Caco-2 (cell line): ENCODE data around the gene CLDND2. TPM values are rescaled to one million over a fixed set of nuclear protein-coding genes. Genes with fewer than 3 reads are reported as not detected.

ENCODE experiments used
- BruUV-seq: library from RNA; stranded (reverse); fragments of 400-500 nt; replicated peaks from 2 replicates; lab custom pipeline; 2021; lab: Mats Ljungman, UMichigan
- CTCF ChIA-PET: fragments of 300-600 bp; sonication (Branson Sonifier 250); formaldehyde crosslinking; loops from one replicate; lab custom pipeline; 2022; ENCODE audit warnings: antibody characterized with exemption; lab: Charles Lee
- POLR2A ChIA-PET: fragments of 300-600 bp; sonication (Branson Sonifier 250); formaldehyde crosslinking; loops from one replicate; lab custom pipeline; 2022; ENCODE audit warnings: antibody characterized with exemption; lab: Charles Lee
- DNase-seq, 2 experiments: peaks; one replicate each; pipeline versions ENCODE4 v3.0.0 to v3.0.0-alpha.2; 2020 to 2022
- H3K27me3 ChIP-seq: replicated peaks from 2 replicates; pipeline ENCODE4 v1.6.0; 2011; ENCODE audit warnings: low read length; ENCODE audit not compliant: control insufficient read depth, insufficient read depth
- H3K36me3 ChIP-seq: 2 replicates; pipeline ENCODE4 v1.5.1; 2011; ENCODE audit warnings: low read length; ENCODE audit not compliant: control insufficient read depth, insufficient read depth
- H3K4me1 ChIP-seq: fragments of 250-450 bp; sonication (Bioruptor Pico); 2 replicates; pipeline ENCODE4 v1.5.1; 2020; ENCODE audit warnings: mild to moderate bottlenecking
- H3K4me3 ChIP-seq: 2 replicates; pipeline ENCODE4 v1.5.1; 2011; ENCODE audit warnings: low read depth, mild to moderate bottlenecking, control low read depth, low read length
- H3K9me3 ChIP-seq: fragments of 250-450 bp; sonication (Bioruptor Pico); 2 replicates; pipeline ENCODE4 v1.5.1; 2020; ENCODE audit warnings: mild to moderate bottlenecking, moderate library complexity
- H3K27ac Mint-ChIP-seq: one replicate; pipeline ENCODE4 v1.8.0; 2022; ENCODE audit warnings: mixed read lengths; ENCODE audit not compliant: unreplicated experiment
- H3K27me3 Mint-ChIP-seq: one replicate; pipeline ENCODE4 v1.8.0; 2022; ENCODE audit warnings: mixed read lengths; ENCODE audit not compliant: insufficient read depth, unreplicated experiment
- H3K36me3 Mint-ChIP-seq: one replicate; pipeline ENCODE4 v1.8.0; 2022; ENCODE audit warnings: mild to moderate bottlenecking, mixed read lengths; ENCODE audit not compliant: insufficient read depth, unreplicated experiment
- H3K4me1 Mint-ChIP-seq: one replicate; pipeline ENCODE4 v1.8.0; 2022; ENCODE audit warnings: low read depth, mixed read lengths; ENCODE audit not compliant: unreplicated experiment
- H3K4me3 Mint-ChIP-seq: one replicate; pipeline ENCODE4 v1.8.0; 2022; ENCODE audit warnings: mild to moderate bottlenecking, moderate library complexity, mixed read lengths; ENCODE audit not compliant: unreplicated experiment
- H3K9me3 Mint-ChIP-seq: one replicate; pipeline ENCODE4 v1.8.0; 2022; ENCODE audit warnings: mixed read lengths; ENCODE audit not compliant: unreplicated experiment
- intact Hi-C: fragments of 100-400 bp; cut with micrococcal nuclease; formaldehyde crosslinking; loops from one replicate; pipeline ENCODE4 v1.10.0; 2022; ENCODE audit not compliant: unreplicated experiment
- total RNA-seq: library from RNA; stranded (reverse); gene quantifications from 2 replicates; pipeline ENCODE4 v1.2.3, GENCODE V29; 2022
- TF ChIP-seq, protein P1 (sequence below), 2 experiments: fragments of 200-600 bp in 1 of 2; IDR thresholded peaks; 1 replicate in 1 of 2; 2 replicates in 1 of 2; pipeline versions ENCODE4 v1.5.1 to v1.8.0; 2011 to 2022; ENCODE audit warnings: antibody characterized with exemption in 1 of 2, control low read depth in 1 of 2, inconsistent platforms in 1 of 2, low read depth in 1 of 2, low read length in 1 of 2, mild to moderate bottlenecking in 1 of 2, moderate library complexity in 1 of 2; ENCODE audit not compliant: insufficient read depth in 1 of 2, severe bottlenecking in 1 of 2, unreplicated experiment in 1 of 2

CLDND2 gene
- total RNA-seq, 1 experiment from 2014 or later, result 1.6 TPM

DNA sequence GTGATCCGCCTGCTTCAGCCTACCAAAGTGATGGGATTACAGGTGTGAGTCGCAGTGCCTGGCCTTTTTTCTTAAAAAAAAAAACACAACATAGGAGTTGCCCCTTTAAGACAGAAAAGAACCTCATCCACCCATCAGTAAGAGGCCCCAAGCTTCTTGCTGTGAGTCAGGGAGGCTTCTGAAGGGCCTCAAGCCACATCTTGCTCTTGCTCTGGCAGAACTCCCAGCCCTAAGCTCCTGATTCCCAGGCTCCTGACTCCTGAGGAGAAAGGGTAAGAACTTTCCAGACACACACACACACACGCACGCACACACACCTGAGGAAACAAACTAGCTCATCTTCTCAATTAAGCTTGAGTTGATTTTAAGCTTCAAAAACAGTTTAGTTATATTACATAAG lies 9.5 kb downstream of the CLDND2 start:
- Histone ChIP-seq H3K36me3 (peaks cover 1% of the 10 kb centered on the region; the same call in 1 of the 2 replicates), H3K4me1 (peaks cover 57% of the 10 kb centered on the region), H3K27me3 (no peaks in the 10 kb centered on the region), H3K9me3 (no peaks in the 10 kb centered on the region), H3K4me3 (no peak overlapping the region)
- Mint-ChIP-seq H3K4me1 (peaks cover 60% of the 10 kb centered on the region), H3K36me3 (peaks cover 47% of the 10 kb centered on the region), H3K27ac (peak overlapping the region; percentile 82), H3K4me3 (no peak overlapping the region), H3K27me3 (no peaks in the 10 kb centered on the region), H3K9me3 (no peaks in the 10 kb centered on the region)
- TF ChIP-seq, protein P1, sequence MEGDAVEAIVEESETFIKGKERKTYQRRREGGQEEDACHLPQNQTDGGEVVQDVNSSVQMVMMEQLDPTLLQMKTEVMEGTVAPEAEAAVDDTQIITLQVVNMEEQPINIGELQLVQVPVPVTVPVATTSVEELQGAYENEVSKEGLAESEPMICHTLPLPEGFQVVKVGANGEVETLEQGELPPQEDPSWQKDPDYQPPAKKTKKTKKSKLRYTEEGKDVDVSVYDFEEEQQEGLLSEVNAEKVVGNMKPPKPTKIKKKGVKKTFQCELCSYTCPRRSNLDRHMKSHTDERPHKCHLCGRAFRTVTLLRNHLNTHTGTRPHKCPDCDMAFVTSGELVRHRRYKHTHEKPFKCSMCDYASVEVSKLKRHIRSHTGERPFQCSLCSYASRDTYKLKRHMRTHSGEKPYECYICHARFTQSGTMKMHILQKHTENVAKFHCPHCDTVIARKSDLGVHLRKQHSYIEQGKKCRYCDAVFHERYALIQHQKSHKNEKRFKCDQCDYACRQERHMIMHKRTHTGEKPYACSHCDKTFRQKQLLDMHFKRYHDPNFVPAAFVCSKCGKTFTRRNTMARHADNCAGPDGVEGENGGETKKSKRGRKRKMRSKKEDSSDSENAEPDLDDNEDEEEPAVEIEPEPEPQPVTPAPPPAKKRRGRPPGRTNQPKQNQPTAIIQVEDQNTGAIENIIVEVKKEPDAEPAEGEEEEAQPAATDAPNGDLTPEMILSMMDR (IDR thresholded peaks at IDR 0.05; ENCODE audit: insufficient read depth in 1 of 2, low read depth in 1 of 2, low read length in 1 of 2, severe bottlenecking in 1 of 2, unreplicated experiment in 1 of 2), result no peak
- CTCF ChIA-PET, result interaction anchor here (0.6 to 1.6 kb wide), 2 partner anchors 20 to 1031 kb away, joined by 3 to 9 read pairs; no protein-coding TSS in a partner anchor
- no peak for DNase-seq
- intact Hi-C loops, result no loop called here
- BruUV-seq, result no TSS peak
- POLR2A ChIA-PET, result interaction anchor here (0.6 to 2.3 kb wide), 5 partner anchors 9 to 297 kb away, joined by 3 to 10 read pairs (median 3); no protein-coding TSS in a partner anchor

DNA sequence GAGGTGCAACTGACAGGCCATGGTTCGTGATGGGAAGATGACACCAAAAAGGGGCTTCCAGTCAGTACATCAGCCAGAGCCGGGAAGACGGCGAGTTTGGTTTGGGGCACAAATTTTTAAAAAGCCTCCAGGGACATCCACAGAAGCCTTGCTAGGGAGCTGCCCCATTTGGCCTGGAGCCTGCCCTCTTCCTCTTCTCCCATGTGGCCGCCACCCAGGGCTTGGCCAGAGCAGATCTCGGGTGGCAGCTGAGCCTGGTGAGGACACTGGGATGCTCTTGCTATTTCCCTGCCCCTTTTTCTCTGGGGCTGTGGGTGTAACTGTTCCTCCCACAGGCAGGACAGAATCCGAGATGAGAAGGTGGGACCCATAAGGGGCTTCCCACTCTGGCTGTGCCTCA lies 10.9 kb downstream of the CLDND2 start:
- intact Hi-C loops, result no loop called here
- no peaks in the 10 kb centered on the region for H3K9me3 Mint-ChIP-seq
- CTCF ChIA-PET, result no interaction called here
- H3K27me3 Mint-ChIP-seq, result no peaks in the 10 kb centered on the region
- peaks cover 52% of the 10 kb centered on the region for H3K4me1 Mint-ChIP-seq
- Histone ChIP-seq H3K36me3 (no peaks in the 10 kb centered on the region; the same call in 1 of the 2 replicates), H3K4me1 (peaks cover 46% of the 10 kb centered on the region), H3K9me3 (no peaks in the 10 kb centered on the region), H3K27me3 (no peaks in the 10 kb centered on the region), H3K4me3 (no peak overlapping the region)
- TF ChIP-seq, protein P1 (IDR thresholded peaks at IDR 0.05; ENCODE audit: insufficient read depth in 1 of 2, low read depth in 1 of 2, low read length in 1 of 2, severe bottlenecking in 1 of 2, unreplicated experiment in 1 of 2), result no peak
- DNase-seq, result no peak
- H3K36me3 Mint-ChIP-seq, result peaks cover 43% of the 10 kb centered on the region
- no peak overlapping the region for H3K4me3 Mint-ChIP-seq
- POLR2A ChIA-PET, result interaction anchor here (0.7 kb wide), 1 partner anchor 8 kb away, joined by 11 read pairs; no protein-coding TSS in a partner anchor
- no TSS peak for BruUV-seq
- peak overlapping the region; percentile 65 for H3K27ac Mint-ChIP-seq

DNA sequence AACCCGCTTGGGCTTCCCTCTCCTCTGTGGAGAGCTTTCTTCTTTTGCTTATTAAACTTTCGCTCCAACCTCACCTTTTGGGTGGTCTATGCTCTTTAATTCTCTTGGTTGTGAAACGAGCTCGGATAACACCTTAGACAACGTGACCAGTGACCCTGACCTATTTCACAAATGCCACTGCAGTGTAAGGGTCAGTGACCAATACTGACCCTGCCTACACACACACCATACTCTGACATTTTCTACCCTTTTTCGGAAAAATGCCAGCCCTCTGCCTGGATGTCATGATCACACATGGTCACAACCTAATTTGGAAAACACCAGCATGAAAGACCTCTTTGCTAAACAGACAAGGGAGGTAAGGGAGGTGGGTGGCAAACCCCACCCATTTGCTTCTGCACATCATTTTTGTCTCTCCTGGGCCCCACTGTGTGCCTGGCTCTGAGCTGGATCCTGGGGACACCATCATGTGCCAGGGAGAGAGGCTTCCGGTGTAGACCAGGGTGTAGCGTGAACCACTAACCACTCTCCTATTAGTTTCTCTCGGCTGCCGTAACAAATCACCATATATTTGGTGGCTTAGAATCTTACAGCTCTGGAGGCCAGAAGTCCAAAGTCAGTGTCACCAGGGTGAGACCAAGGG lies 12.5 kb downstream of the CLDND2 start:
- intact Hi-C loops, result no loop called here
- Histone ChIP-seq H3K4me3 (no peak overlapping the region), H3K9me3 (no peaks in the 10 kb centered on the region), H3K27me3 (no peaks in the 10 kb centered on the region), H3K4me1 (peaks cover 36% of the 10 kb centered on the region), H3K36me3 (peaks cover 2% of the 10 kb centered on the region)
- DNase-seq, result no peak
- ChIA-PET CTCF (interaction anchor here (1.5 kb wide), 1 partner anchor 17 kb away, joined by 3 read pairs; no protein-coding TSS in a partner anchor), POLR2A (interaction anchor here (0.7 kb wide), 1 partner anchor 91 kb away, joined by 4 read pairs; no protein-coding TSS in a partner anchor)
- H3K9me3 Mint-ChIP-seq, result no peaks in the 10 kb centered on the region
- peaks cover 54% of the 10 kb centered on the region for H3K36me3 Mint-ChIP-seq
- H3K27me3 Mint-ChIP-seq, result no peaks in the 10 kb centered on the region
- H3K4me1 Mint-ChIP-seq, result peaks cover 55% of the 10 kb centered on the region
- peak overlapping the region; percentile 80 for H3K27ac Mint-ChIP-seq
- H3K4me3 Mint-ChIP-seq, result no peak overlapping the region
- TF ChIP-seq, protein P1 (IDR thresholded peaks at IDR 0.05; ENCODE audit: insufficient read depth in 1 of 2, low read depth in 1 of 2, low read length in 1 of 2, severe bottlenecking in 1 of 2, unreplicated experiment in 1 of 2), result no peak
- BruUV-seq, result no TSS peak
